ENCODE measurements around the gene HRK.

The HRK gene

DNA sequence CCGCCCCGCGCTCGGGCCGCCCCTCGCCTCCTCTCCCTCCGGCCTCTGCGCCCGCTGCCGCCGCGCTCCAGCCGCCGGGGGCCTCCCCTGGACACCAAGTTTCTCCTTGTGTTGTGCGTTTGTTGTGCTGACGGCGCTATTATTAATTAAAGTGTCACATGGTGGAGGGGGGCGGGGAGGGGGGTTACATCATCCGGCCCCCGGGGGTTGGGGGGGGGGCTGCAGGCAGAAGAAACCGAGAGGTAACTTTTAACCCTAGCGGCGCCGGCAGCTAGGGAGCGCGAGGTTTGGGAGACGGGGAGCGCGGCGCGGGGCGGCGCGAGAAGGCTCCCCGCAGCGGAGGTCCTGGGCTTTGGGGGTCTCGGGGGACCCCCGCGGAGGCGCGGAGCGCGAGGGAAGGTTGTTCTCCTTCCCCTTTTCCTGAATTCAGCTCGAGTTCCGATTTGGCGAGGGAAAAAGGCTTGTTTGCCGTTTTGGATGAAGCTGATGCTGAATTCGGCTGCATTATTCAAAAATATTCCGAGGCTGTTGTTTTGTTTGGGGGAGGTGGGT, at the start of gene HRK:
Gene HRK (minus strand): TSS at position 117 of the 552 bp plus-strand sequence. CDS start 134 bp downstream, outside the sequence.
- TF ChIP-seq, protein P1, sequence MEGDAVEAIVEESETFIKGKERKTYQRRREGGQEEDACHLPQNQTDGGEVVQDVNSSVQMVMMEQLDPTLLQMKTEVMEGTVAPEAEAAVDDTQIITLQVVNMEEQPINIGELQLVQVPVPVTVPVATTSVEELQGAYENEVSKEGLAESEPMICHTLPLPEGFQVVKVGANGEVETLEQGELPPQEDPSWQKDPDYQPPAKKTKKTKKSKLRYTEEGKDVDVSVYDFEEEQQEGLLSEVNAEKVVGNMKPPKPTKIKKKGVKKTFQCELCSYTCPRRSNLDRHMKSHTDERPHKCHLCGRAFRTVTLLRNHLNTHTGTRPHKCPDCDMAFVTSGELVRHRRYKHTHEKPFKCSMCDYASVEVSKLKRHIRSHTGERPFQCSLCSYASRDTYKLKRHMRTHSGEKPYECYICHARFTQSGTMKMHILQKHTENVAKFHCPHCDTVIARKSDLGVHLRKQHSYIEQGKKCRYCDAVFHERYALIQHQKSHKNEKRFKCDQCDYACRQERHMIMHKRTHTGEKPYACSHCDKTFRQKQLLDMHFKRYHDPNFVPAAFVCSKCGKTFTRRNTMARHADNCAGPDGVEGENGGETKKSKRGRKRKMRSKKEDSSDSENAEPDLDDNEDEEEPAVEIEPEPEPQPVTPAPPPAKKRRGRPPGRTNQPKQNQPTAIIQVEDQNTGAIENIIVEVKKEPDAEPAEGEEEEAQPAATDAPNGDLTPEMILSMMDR (IDR thresholded peaks at IDR 0.05): peak; percentile 45; the same call in 1 of the 2 replicates
- no peak for TF ChIP-seq ZFX (IDR thresholded peaks at IDR 0.05; ENCODE audit: borderline replicate concordance)
- H3K27ac ChIP-seq: no peak within 1 kb of the TSS

DNA sequence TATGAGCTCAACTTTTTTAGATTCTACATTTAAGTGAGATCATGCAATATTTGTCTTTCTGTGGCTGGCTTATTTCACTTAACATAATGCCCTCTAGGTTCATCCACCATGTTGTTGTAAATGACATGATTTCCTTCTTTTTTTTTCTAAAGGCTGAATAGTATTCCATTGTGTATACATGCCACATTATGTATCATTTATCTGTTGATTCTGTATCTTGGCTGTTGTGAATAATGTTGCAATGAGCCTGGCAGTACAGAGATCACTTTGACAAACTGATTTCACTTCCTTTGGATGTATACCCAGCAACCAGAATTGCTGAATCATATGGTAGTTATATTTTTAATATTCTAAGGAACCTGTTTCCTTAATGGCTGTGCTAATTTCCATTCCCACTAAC, 48.6 kb upstream of the HRK start:
- no peak overlapping the region for H3K27ac ChIP-seq
- TF ChIP-seq ZFX (IDR thresholded peaks at IDR 0.05; ENCODE audit: borderline replicate concordance): no peak
- TF ChIP-seq, protein P1 (IDR thresholded peaks at IDR 0.05): no peak

DNA sequence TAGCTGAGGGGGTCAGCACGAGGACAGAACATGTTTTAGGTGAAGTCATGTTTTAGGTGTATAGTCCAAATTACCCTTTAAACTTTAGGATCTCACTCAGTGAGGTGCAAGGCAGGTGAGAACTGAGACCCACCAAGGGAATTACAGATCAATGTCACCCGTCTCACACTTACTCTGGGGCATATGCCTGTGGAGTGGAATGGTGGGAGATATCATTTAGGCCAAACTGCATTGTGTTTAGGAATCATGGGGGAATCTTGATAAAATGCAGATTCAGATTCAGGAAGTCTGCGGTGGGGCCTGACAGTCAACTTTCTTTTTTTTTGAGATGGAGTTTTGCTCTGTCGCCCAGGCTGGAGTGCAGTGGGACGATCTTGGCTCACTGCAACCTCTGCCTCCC, 47.3 kb upstream of the HRK start:
- no peak overlapping the region for H3K27ac ChIP-seq
- TF ChIP-seq, protein P1 (IDR thresholded peaks at IDR 0.05): no peak
- no peak for TF ChIP-seq ZFX (IDR thresholded peaks at IDR 0.05; ENCODE audit: borderline replicate concordance)

DNA sequence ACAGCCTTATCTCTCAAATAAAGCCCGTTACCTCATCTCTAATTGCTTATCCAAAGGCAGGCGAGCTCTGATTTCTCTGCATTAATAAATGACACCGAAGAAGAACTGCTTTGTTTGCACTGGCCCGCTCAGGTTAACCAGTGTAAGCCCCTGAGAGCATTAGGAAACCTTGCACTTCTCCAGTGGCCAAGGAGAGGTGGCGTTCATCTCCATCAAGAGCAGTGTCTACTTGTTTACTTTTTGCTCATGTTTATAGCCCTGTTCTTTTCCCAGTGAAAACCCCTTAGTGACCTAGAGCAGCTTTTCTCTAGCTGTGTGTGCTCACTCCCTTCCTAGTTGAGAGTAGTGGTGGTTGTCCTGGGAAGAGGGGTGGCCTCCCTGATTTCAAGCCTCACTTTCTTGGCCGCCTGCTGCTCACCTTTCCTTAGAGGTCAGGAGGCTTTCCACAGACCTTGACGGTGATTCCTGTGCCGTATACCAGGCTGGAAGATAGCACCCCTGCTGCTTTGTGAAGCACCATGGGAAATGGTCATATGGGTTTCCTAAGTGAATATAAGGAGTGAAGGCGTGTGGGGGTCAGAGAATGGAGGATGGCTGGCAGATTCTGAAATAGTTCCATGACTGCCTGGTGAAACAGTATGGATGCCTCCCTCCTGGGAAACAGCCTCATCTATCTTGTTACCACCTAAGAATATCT, 46.2 kb upstream of the HRK start:
- TF ChIP-seq, protein P1 (IDR thresholded peaks at IDR 0.05): no peak
- TF ChIP-seq ZFX (IDR thresholded peaks at IDR 0.05; ENCODE audit: borderline replicate concordance): no peak
- H3K27ac ChIP-seq: no peak overlapping the region

DNA sequence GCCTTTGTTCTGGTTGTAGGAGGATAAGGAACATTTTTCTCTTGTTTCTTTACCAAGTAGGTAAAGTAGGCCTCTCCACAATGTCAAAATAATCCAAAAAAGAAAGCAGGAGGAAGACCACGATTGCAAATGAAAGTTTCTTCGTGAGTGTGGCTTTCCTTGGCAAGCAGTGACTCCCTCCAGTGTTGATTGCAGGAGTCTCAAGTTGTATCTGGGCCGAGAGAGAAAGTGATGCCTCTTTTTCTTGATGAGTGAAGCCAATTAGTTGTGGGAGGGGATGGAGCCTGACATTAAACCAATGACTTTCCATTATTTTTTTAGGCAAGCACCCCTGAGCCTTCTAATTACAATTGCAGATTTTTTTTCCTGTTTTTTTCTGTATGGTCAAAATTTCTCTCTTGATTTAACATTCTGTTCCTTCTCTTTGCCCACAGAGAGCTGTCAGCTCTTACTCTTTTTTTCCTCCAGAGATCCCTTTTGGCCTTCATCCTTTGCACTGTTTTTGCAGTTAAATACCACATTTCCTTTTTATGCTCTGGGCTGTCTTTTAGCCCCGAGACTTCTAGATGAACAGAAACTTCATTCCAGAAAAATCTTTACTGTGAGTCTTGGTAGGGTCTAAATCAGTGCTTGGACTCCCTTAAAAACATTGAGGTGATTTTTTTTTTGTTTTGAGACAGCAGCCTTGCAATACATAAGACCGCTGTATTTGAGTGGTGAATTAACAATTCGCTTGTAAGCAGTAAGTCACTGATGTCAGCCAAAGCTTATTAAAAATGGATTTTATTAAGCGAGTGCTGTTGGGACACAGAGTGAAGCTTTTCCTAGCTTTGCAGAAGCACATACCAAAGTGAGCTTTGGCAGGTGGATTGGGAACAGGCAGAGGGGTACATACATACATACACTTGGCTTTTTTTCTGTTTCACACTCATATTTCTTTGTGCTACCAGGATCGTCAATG, 45.3 kb upstream of the HRK start:
- H3K27ac ChIP-seq: no peak overlapping the region
- TF ChIP-seq ZFX (IDR thresholded peaks at IDR 0.05; ENCODE audit: borderline replicate concordance): no peak
- TF ChIP-seq, protein P1 (IDR thresholded peaks at IDR 0.05): no peak

DNA sequence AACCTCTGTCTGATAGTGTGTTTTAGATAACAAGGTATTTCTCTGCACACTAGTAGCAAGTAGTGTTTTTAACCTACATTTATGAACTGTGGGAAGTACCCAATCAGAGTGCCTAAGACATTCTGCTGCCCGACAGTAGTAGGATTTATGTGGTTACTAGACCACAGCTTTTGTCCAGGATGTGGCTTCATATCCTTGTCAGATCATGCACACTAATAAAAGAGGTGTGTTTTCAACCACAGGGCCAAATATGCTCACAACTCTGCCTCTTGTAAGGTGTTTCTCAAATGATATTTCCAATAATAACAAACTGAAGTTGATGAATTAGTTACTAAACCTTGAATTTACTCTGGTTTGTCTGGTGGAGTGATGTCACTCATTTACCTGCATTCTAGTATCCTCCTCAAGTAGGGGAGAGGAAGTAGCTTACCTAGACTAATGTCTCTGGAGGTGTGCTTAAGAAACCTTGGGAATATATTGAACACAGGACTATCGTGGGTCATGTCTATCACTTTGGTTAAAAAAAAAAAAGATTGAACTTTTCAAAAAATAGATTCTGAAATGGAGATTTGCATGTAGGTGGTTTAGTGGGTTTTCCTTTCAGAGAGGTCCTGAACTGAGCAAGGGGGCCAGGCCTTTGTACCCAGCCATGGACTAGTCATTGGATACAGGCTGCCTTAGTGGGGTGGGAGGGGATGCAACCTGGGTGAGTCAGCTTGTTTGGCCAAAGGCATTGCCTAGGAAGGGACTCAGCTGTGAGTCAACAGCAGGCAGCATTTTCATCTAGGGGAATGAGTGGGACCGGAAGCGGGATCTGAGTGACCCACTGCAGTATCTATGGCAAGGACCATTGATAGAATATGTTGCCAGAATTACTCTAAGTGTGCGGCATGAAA, 43.6 kb upstream of the HRK start:
- H3K27ac ChIP-seq: no peak overlapping the region
- TF ChIP-seq, protein P1 (IDR thresholded peaks at IDR 0.05): no peak
- TF ChIP-seq ZFX (IDR thresholded peaks at IDR 0.05; ENCODE audit: borderline replicate concordance): no peak

Measured in 22Rv1 (cell line).